AG08396 (cell line): ENCODE results near the gene MLLT10.

Experiments
- DNase-seq: peaks from one replicate; pipeline ENCODE4 v3.0.0; 2012; ENCODE audit warnings: low spot score, mixed read lengths

The MLLT10 gene

DNA sequence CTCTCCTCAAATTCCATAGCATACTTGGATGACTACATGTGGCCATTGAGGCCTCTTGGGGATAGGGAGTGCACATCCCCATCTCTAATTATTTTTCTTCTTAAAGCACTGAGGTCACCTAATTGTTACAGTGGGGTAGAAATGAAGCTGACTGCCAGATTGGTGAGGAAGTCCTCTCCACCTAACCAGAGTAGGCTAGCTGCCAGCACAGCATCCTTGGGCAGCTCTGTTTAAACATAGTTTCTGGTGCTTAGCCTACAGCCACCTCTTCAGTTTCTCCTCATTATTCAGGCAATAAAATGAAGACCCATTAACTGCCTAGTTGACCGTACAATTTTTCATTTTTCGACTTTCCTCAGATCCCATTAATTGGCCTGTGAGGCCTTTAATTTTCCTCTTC, 104.6 kb downstream of the MLLT10 start:
- no peak for DNase-seq

DNA sequence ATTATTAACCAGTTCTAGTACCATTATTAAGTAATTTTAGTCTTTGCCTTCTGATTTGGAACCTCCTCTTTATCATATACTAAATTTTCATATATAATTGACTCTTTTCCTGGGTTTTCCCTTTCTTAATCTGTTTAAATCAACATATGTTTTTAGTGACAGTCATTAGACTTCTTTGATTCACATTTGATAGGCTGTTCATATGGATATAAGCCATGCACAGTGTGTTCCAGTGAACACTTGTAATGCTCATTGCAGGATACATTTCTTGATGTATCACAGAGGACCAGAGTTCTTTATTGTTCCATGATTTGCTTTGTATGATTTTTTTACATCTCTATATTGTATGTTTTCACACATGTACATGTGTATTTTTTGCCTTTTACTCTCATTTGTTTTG, 114.0 kb downstream of the MLLT10 start:
- DNase-seq, result no peak

DNA sequence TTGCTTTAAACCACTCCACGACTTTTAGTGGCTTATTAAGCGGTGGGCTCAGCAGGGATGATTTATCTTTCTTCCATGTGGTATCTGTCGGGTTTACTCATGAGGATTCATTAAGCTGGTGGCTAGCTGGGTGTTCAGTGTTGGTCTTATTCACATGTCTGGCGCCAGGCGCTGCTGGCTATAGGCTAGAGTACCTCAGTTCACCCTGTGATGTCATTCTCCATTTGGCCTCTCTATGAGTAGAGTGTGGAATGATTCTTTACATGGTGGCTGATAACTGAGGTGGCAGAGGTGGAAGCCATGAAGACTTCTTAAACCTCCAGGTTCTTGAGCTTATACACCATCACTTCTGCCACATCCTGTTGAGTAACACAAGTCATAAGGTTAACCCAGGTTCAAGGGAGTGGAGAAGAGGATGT, 115.4 kb downstream of the MLLT10 start:
- no peak for DNase-seq

DNA sequence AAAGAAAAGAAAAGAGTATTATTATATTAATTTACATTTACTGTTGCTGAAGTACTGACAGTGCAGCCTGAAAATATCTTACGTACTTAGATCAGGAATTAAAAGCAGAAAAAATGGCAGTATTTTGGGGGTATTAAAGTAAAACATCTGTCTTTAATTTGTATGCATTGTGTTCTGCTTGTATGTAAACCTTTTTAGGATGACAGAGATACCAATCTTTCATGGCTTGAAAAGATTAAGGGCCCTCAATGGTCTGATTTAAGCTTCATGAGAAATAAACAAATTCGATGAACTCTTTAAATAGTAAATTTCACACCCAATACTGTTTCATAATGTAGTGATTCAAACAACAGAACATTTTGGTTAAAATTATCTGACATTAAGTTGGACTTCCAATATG, 116.3 kb downstream of the MLLT10 start:
- no peak for DNase-seq

DNA sequence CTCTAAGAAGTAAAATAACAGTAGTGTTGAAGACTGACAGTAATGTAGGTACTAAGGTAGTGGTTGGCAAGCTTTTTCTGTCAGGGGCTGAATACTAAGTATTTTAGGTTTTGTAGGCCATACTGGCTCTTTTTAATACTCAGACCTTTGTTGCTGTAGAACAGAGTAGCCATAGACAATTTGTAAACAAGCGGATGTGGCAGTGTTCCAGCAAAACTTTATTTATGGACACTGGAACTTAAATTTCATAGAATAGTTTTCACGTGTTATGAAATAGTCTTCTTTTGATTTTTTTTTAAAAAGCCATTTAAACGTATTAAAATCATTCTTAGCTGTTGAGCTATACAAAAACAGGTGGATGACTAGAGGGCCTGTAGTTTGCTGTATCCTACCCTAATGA, 121.2 kb downstream of the MLLT10 start:
- no peak for DNase-seq

DNA sequence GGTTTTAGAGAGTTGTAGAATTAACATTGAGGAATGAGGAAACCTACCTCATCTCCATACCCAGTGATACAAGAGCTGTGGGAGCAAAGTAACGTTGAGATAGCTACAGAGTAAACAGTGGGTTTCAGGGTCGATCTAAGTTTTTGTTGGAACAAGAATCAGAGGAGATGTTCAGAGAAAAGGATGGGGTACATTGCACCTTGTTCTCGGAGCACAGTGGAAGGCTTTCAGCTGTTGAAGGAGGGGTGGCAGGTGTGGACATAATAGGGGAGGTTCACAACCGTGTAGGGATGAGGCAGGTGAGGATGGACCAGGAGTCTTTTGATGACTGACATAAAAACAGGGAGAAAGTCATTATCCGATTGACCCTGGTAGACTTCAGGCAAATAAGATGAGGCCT, 121.7 kb downstream of the MLLT10 start:
- DNase-seq, result no peak

DNA sequence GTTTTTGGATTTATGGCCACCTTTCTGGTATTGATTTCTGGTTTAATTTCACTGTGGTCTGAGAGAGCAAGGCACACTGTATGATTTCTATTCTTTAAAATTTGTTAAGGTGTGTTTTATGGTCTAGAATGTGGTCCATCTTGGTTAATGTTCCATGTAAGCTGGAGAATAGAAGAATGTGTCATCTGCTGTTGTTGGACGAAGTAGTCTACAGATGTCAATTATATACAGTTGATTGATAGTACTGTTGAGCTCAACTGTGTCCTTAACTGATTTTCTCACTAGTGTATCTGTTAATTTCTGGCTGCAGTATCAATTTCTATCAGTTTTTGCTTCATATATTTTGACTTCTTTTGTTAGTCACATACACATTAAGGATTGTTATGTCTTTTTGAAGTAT, 127.1 kb downstream of the MLLT10 start:
- no peak for DNase-seq

DNA sequence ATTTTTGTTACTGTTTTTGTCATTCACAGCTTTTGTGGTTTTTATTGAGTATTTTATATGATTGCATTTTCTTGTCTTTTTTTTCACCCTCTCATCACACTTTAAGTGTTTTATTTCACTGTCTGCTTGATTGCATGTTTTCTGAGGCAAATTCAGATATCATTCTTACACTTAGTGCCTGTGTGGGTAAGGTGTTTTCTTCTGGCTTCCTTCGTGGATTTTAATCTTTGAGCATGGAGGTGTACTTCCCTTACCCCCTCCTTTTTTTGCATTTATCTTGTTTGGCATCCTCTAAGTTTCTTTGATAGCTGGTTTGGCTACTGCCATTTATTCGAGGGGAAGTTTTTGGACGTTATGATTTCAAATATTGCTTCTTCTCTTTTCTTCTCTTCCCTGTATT, 127.9 kb downstream of the MLLT10 start:
- no peak for DNase-seq

DNA sequence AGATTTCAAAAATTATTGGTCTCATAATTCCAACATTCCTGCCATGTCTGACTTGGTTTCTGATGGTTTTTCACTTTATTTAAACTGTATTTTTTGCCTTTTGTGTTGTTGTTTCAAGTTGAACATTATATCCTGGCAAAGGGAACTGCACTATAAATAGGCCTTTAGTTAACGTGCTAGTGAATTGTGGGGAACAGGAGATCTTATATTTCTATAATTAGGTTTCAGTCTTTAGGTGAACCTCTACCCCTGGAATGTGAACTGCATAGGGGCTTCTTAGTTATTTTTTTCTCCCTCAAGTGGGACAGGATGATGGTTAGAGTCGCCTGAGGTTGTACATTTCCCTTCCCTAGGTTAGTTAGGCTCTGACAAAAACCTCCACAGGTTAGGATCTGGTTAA, 128.6 kb downstream of the MLLT10 start:
- DNase-seq, result no peak

DNA sequence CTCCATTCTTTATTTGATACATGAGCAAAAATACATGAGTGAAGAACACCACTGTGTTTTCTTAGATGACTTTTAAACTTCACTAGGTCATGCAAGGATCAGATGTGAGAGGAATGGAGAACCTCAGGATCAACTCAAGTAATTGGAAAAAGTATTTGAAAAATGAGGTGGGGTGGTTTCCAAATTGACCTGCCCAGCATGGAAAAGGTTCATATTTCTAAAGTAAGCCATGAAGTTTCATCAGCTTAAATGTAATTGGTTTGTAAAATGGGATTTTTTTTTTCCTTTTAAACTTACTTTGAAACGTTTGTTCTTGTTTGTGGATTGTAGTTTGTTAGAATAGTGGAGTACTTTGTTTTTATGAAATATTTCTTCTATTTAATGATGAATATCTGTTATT, 134.8 kb downstream of the MLLT10 start:
- no peak for DNase-seq

DNA sequence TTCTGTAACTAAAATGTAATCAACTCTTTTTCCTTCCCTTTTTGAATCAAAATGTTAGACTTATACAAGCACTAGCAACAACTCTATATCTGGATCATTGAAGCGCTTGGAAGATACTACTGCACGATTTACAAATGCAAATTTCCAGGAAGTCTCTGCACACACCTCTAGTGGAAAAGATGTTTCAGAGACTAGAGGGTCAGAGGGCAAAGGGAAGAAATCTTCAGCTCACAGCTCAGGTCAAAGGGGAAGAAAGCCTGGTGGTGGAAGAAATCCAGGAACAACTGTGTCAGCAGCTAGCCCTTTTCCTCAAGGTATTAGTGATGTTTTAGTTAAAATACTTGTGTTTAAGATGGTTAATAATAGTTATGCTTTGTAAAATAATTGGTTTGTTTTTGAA, 136.4 kb downstream of the MLLT10 start:
- DNase-seq, result no peak

DNA sequence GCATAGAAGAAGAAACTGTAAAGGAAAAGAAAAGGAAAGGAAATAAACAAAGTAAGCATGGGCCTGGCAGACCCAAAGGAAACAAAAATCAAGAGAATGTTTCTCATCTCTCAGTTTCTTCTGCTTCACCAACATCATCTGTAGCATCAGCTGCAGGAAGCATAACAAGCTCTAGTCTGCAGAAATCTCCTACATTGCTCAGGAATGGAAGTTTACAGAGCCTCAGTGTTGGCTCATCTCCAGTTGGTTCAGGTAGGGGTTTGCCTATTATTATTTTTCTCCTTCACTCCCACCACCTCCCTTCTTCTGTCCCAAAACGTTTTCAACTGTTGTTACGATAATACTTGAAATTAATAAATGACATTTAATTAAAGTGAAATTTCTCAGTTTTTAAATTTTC, 139.6 kb downstream of the MLLT10 start:
- no peak for DNase-seq

DNA sequence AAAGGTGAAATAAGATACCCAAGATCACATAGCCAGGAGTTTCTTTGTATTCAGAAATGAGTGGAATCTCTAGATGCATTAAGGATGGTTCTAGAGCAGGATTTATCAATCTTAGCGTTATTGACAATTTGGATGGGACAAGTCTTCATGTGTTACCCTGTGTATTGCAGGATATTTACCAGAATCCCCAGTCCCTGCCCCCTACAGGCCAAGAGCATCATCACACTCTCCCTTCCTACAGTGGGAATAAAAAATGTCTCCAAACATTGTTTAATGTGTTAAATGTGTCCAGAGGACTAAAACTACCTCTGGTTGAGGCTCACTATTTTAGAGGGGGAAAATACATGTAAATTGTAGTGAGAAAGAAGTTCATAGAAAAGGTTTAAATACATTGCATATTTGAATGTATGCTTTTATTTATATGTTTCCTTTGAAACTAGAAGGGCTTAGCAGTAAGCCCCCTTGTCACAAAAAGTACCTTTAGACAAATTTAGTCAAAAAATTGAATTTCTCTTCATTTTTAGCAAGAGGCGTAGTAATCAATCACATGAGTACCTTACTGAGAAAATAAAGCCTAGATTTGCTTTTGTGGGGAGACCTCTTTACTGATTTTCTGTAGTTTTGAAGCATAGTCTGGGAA, 141.2 kb downstream of the MLLT10 start:
- peak; percentile 19 for DNase-seq

DNA sequence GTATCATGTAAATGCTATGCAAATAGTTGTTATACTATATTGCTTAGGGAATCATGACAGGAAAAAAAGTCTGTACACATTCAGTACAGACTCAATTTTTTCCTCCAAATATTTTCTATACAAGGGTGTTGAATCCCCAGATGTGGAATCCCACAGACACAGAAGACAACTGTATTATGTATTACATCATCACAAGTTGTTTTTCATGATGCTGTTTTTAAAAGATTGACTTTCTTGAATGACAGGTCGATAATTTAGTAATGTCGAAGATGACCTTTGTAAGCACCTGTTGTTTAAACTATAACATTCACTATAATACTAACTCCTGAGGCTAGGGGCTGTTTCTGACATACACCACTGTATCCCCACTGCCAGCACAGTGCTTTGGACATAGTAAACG, 143.5 kb downstream of the MLLT10 start:
- no peak for DNase-seq

DNA sequence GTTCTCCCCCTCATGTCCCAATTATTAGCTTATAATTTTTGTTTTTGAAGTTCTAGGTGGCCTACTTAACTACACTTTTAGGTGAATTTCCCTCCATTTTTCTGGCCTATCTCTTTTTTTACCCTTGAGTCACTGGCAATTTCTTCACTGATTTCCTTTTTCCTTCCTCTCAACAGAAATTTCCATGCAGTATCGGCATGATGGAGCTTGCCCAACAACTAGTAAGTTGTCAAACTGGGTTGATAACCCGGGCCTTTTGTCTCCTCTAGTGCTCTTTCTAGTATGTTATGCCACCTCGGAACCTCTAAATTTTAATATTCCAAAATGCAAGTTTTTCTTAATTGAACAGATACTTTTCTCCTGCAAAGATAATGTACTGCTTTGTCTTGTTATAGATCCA, 147.1 kb downstream of the MLLT10 start:
- no peak for DNase-seq

DNA sequence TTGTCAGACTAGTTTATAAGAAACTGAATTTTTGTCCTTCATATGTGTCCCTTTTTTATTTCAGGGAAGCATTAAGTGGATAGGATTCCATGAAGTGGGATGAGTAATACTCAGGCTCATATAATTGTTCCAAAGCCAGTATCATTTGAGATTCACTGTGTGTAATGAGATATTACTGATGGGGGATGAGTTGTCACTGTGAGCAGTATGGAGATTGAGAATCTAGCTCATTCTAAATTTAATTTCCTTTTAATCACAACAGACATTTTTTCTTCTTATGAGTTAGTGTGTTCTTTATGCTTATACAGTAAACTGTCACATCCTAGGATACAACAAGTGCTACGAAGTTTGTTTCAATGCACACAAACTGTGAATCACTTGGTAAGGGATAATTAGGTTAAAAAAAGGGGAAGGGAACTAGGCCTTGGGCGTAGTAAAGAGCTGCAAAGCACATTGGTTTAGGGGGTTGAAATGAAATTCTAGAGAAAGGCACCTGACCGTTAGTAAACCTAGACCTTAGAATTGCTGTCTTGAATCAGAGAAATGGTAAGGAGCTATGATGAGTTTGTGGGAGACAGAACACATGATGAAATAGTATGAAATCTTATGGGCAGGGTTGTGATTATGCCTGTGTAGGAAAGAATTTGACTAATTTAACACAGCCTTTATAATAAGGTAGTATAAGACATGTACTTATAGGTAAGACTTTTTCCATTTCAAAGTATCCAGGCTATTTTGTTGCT, 153.4 kb downstream of the MLLT10 start:
- DNase-seq, result no peak

DNA sequence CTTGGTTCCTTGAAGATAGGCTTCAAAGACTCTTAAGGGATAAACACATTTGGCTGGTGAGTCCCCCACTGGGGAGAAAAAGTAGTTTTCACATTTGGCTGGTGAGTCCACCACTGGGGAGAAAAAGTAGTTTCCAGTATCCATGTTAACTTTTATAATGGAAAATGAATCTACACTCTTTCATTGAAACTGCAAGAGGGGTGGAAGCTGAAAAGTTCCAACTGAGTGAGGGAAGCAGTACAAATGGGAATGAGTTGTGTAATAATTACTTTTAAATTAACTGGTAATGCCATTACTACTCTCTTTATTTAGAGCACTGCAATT, 153.9 kb downstream of the MLLT10 start:
- DNase-seq, result no peak

DNA sequence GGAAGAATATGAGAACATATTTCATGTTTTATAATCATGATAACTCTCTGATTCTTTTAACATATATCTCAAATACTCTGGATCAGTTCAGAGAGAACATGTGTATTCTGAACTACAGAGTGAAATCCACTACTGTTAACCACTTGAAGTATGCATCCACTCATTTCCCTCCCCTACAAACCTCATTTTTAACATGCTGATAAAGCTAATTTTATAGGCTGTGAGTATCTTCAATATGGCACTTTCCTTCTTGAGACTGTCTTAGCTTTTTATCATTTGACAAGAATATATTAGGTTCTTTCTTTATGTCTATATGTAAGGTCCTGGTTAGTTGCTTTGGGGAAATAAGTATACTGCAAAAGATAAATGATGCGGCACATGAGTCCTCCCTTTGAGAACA, 154.8 kb downstream of the MLLT10 start:
- no peak for DNase-seq

DNA sequence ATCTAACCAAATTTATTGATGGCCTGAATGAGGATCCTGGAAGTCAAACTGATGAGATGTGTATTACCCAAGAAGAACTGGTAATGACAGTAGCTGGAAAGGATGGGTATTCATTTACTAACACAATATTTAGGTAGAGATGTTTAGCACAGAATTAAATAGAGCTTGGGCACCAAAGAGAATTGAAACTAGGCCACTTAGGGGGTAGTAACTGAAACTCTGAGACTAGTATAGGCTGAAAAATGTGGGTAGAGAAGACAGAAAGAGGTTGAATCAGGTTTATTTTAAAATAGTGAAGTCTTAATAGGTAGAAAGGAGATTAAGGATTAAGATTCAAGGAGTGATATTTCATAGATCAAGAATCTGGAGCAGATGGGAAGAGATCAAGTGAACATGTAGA, 155.8 kb downstream of the MLLT10 start:
- no peak for DNase-seq

DNA sequence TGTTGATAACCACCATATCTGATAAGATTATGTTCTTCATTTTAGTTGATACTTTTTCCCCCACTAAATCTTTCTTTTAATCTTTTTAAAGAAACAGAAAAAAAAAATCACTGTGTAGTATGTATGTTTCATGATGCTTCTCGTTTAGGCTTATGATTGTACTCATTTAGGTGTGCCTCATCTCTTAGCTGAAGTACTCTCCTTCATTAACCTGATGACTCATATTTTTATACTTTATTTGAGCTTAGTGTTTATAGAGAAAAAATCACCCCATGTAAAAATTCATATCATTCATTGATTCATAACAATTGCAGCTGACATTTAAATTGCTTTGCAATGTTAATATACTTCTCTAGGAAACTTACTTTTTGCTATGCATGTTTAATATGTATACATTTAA, 158.9 kb downstream of the MLLT10 start:
- DNase-seq, result no peak

DNA sequence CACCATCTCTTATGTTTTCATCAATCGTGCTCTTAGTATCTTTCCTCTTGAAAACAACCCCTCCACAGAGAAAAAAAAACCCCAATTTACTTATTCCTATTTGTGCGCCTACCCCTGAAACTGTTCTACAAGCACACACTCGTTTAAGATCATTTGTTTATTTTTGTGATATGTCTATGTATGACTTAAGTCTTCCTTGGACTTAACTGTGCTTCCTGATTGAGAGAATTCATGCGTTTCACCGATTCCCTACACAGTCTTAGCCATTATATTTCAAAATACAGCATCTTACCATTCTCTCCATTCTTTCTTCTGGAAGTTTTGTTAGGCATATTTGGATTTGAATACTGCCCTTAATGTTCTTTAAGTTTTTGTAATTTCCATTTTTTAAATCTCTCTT, 159.4 kb downstream of the MLLT10 start:
- DNase-seq, result no peak

DNA sequence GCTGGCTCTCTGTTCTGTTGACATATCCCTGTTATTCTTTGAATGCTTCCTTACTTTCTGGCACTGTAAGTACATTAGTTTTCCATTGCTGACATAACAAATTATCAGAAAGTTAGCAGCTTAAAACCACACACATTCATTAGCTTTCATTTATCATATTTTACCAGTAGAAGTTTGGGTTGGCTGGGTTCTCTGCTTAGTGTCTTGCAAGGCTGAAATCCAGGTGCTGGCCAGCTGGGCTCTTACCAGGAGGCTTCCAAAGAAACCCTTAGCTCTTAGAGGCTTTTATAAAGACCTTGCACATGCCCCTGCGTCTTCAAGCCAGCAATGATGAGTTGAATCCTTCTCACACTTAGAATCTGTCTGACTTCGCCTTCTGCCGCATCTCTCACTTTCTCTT, 160.6 kb downstream of the MLLT10 start:
- no peak for DNase-seq

DNA sequence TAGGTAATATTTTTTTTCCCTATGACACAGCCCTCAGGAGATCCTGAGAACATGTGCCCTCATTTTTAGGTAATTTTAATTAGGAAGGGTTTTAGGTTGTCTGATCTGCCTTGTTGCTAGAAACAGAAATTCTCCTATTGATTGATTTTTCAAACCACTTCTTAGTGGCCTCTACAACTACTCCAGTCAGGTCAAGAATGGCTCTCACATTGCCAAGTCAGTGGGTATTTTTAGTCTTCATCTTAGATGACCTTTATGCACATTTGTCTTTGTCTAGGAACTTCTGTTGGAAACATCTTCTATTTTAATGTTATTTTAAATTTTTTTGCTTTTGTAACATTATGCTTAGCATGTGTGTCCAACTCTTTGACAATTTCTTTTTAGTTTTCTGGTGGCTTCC, 162.3 kb downstream of the MLLT10 start:
- no peak for DNase-seq

DNA sequence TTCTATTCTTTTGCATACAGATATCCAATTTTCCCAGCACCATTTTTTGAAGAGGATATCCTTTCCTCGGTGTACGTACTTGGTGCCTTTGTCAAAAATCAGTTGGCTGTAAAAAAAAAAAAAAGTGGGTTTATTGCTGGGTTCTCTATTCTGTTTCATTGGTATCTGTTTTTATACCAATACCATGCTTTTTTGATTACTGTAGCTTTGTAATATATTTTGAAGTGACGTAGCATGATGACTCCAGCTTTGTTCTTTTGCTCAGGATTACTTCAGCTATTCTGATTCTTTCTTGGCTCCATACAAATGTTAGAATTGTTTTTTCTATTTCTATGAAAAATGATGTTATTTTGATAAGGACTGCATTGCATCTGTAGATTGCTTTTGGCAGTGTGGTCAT, 165.5 kb downstream of the MLLT10 start:
- DNase-seq, result no peak
